WTC11 (cell line): ENCODE results near the gene SAYSD1.
"Not testable (repeated sequence)": the region's sequence is repeated elsewhere in the genome, so short reads cannot be mapped to it uniquely, and the experiment has no call there.

Experiments used
- CDX4 ChIP-seq: fragments of 250-450 bp; sonication (Bioruptor Pico); IDR thresholded peaks from 2 replicates; pipeline ENCODE4 v1.9.0; 2021; ENCODE audit warnings: moderate library complexity, mild to moderate bottlenecking, inconsistent platforms, borderline replicate concordance
- RORB ChIP-seq: fragments of 250-450 bp; sonication (Bioruptor Pico); IDR thresholded peaks from 2 replicates; pipeline ENCODE4 v1.9.0; 2021; ENCODE audit warnings: mild to moderate bottlenecking
- USF2 ChIP-seq: sonication (generic); formaldehyde crosslinking; IDR thresholded peaks from 2 replicates; pipeline ENCODE4 v1.8.1; 2023; ENCODE audit warnings: mild to moderate bottlenecking, missing genetic modification reagents, moderate library complexity

GRCh38 chr6:39134761-39135160 lies 19.8 kb upstream of the SAYSD1 start:
- not testable (repeated sequence) for TF ChIP-seq RORB, USF2, CDX4 (CRISPR knock-in tag)
